Measurements from ENCODE around the gene CDK14. TPM values are rescaled to one million over a fixed set of nuclear protein-coding genes. Genes with fewer than 3 reads are reported as not detected.

Gene CDK14
- total and polyA plus RNA-seq, 10 of the 15 experiments (the other 5 are each of a cell fraction or from before 2014, with no cell fraction given), result 6.5 to 61.3 (median 24.2) TPM

DNA sequence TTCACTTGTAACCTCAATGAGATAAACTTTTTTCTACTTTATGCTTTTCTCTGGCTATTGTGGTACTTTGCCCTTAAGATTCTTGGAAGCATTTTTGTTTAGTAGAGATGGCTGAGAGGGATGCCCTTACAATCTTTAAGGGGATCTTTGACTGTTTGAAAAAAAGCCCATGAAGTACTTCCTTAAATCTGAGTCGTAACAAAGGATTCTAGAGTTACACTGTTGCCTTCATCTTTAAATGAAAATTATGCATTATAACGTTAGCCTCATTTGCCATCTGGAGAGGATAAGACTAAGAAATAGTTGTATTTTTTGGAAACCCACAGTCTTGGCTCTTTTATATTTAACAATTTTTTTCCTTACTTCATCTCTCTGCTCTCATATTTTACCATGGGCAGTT is 630.3 kb downstream of the CDK14 start:
- ChIA-PET CTCF (no interaction called here), RAD21 (ENCODE audit: unreplicated experiment) (no interaction called here), SMC1A (ENCODE audit: uncharacterized antibody, unreplicated experiment) (no interaction called here), POLR2A (interaction anchor here (0.5 kb wide), 1 partner anchor 56 kb away, joined by 3 read pairs; no protein-coding TSS in a partner anchor)
- Histone ChIP-seq H3K27me3 (replicated peaks in 1 of 2; ENCODE audit: control insufficient read depth in 2 of 2, insufficient read depth in 2 of 2, low read length in 1 of 2) (no peaks in the 10 kb centered on the region), H3K27ac (ENCODE audit: control insufficient read depth, insufficient read depth) (no peak overlapping the region), H4K20me1 (ENCODE audit: control insufficient read depth, insufficient read depth) (no peaks in the 10 kb centered on the region), H3K4me2 (ENCODE audit: control insufficient read depth, insufficient read depth) (no peak overlapping the region), H2AFZ (ENCODE audit: control insufficient read depth, low read depth, low read length) (no peak overlapping the region), H3K36me3 (ENCODE audit: control insufficient read depth in 2 of 2, insufficient read depth in 2 of 2, low read length in 1 of 2) (no peaks in the 10 kb centered on the region), H3K9ac (ENCODE audit: control insufficient read depth, insufficient read depth, low read length) (no peak overlapping the region), H3K9me3 (replicated peaks; ENCODE audit: control insufficient read depth, insufficient read depth, low read length) (no peaks in the 10 kb centered on the region), H3K4me1 (ENCODE audit: control insufficient read depth, insufficient read depth, low read length) (no peaks in the 10 kb centered on the region), H3K79me2 (ENCODE audit: control insufficient read depth, insufficient read depth, low read length) (no peaks in the 10 kb centered on the region), H3K4me3 (no peak overlapping the region)
- ATAC-seq, result no peak
- no peak for DNase-seq (ENCODE audit: low read depth, low spot score)
- no peak for FAIRE-seq
- 24% methylated on average over 2 of the region's 2 CpGs for WGBS (ENCODE audit: insufficient coverage, insufficient replicate concordance, low lambda C conversion rate, missing lambda C conversion rate)
- BruUV-seq (replicated peaks), result no TSS peak
- intact Hi-C loops (cut with micrococcal nuclease; ENCODE audit: unreplicated experiment), result no loop called here
- in situ Hi-C loops (cut with MboI), result no loop called here
- TF ChIP-seq MTA2 (IDR thresholded peaks at IDR 0.05; ENCODE audit: low read depth) (no peak), BRCA1 (IDR thresholded peaks at IDR 0.05; ENCODE audit: low read depth, low read length) (no peak), ZNF207 (IDR thresholded peaks at IDR 0.05; ENCODE audit: borderline replicate concordance) (no peak), CHD4 (IDR thresholded peaks at IDR 0.05) (no peak), MYC (IDR thresholded peaks at IDR 0.05; ENCODE audit: insufficient read depth, insufficient read length, insufficient replicate concordance, low read length, severe bottlenecking) (no peak), ZNF217 (IDR thresholded peaks at IDR 0.05) (no peak), NFYB (IDR thresholded peaks at IDR 0.05; ENCODE audit: insufficient read depth, low read depth, low read length) (no peak), TAF1 (IDR thresholded peaks at IDR 0.05; ENCODE audit: borderline replicate concordance, low read depth, low read length) (no peak), SREBF1 (IDR thresholded peaks at IDR 0.05; ENCODE audit: low read length) (no peak), ESRRA (IDR thresholded peaks at IDR 0.05; ENCODE audit: low read length) (no peak)
- TF ChIP-seq, protein P1, sequence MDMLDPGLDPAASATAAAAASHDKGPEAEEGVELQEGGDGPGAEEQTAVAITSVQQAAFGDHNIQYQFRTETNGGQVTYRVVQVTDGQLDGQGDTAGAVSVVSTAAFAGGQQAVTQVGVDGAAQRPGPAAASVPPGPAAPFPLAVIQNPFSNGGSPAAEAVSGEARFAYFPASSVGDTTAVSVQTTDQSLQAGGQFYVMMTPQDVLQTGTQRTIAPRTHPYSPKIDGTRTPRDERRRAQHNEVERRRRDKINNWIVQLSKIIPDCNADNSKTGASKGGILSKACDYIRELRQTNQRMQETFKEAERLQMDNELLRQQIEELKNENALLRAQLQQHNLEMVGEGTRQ (IDR thresholded peaks at IDR 0.05; ENCODE audit: borderline replicate concordance, low read depth, low read length), result no peak
- TF ChIP-seq, protein P2, sequence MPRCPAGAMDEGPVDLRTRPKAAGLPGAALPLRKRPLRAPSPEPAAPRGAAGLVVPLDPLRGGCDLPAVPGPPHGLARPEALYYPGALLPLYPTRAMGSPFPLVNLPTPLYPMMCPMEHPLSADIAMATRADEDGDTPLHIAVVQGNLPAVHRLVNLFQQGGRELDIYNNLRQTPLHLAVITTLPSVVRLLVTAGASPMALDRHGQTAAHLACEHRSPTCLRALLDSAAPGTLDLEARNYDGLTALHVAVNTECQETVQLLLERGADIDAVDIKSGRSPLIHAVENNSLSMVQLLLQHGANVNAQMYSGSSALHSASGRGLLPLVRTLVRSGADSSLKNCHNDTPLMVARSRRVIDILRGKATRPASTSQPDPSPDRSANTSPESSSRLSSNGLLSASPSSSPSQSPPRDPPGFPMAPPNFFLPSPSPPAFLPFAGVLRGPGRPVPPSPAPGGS (IDR thresholded peaks at IDR 0.05; ENCODE audit: borderline replicate concordance, insufficient read depth, low read depth, low read length, poor library complexity, severe bottlenecking), result no peak
- TF ChIP-seq, protein P3, sequence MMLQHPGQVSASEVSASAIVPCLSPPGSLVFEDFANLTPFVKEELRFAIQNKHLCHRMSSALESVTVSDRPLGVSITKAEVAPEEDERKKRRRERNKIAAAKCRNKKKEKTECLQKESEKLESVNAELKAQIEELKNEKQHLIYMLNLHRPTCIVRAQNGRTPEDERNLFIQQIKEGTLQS (IDR thresholded peaks at IDR 0.05; ENCODE audit: borderline replicate concordance, extremely low read depth, low read depth, low read length), result no peak

Measured in GM12878 (cell line).